DND-41 (cell line): ENCODE results near the gene SNX19.

Source experiments
- ATAC-seq: fragments of 200-7000 bp; cut with Tn5 transposase; 3 replicates; pipeline ENCODE4 v1.9.1; 2021; ENCODE audit warnings: low read depth; ENCODE audit not compliant: insufficient read depth
- DNase-seq: peaks from one replicate; pipeline ENCODE4 v3.0.0-alpha.2; 2020
- H2AFZ ChIP-seq: 2 replicates; pipeline ENCODE4 v1.6.0; 2012; ENCODE audit warnings: low read depth, low read length
- H3K27ac ChIP-seq: 2 replicates; pipeline ENCODE4 v1.5.1; 2012; ENCODE audit warnings: low read length, inconsistent platforms
- H3K27me3 ChIP-seq: fragments of 200-600 bp; sonication (generic); 2 replicates; pipeline ENCODE4 v1.6.0; 2012; ENCODE audit warnings: low read length, mild to moderate bottlenecking, inconsistent platforms; ENCODE audit not compliant: insufficient read depth, poor library complexity
- H3K36me3 ChIP-seq: 2 replicates; pipeline ENCODE4 v1.5.1; 2012; ENCODE audit warnings: low read length, inconsistent platforms; ENCODE audit not compliant: insufficient read depth
- H3K4me1 ChIP-seq: 2 replicates; pipeline ENCODE4 v1.5.1; 2012; ENCODE audit warnings: mild to moderate bottlenecking, low read length; ENCODE audit not compliant: insufficient read depth
- H3K4me2 ChIP-seq: 2 replicates; pipeline ENCODE4 v1.6.0; 2012; ENCODE audit warnings: mild to moderate bottlenecking, moderate library complexity, low read length, inconsistent platforms; ENCODE audit not compliant: insufficient read depth
- H3K4me3 ChIP-seq, 2 experiments: fragments of 200-600 bp in 1 of 2; shearing (Covaris generic) in 1 of 2; 2 replicates each; pipeline ENCODE4 v1.5.1; 2012 to 2016; ENCODE audit warnings: inconsistent platforms in 2 of 2, low read length in 2 of 2, mild to moderate bottlenecking in 2 of 2, low read depth in 1 of 2, moderate library complexity in 1 of 2
- H3K79me2 ChIP-seq: 2 replicates; pipeline ENCODE4 v1.6.0; 2012; ENCODE audit warnings: low read length, inconsistent platforms; ENCODE audit not compliant: insufficient read depth
- H3K9ac ChIP-seq: 2 replicates; pipeline ENCODE4 v1.6.0; 2012; ENCODE audit warnings: low read depth, mild to moderate bottlenecking, inconsistent platforms, low read length, moderate library complexity
- H3K9me3 ChIP-seq: 2 replicates; pipeline ENCODE4 v1.5.1; 2012; ENCODE audit warnings: low read length, moderate library complexity, mild to moderate bottlenecking, inconsistent platforms; ENCODE audit not compliant: insufficient read depth, severe bottlenecking
- H4K20me1 ChIP-seq: 2 replicates; pipeline ENCODE4 v1.6.0; 2012; ENCODE audit warnings: low read length; ENCODE audit not compliant: insufficient read depth
- CTCF ChIP-seq: IDR thresholded peaks from 2 replicates; pipeline ENCODE4 v1.5.1; 2012; ENCODE audit warnings: borderline replicate concordance, low read length, moderate library complexity, mild to moderate bottlenecking; ENCODE audit not compliant: poor library complexity, severe bottlenecking; ENCODE audit errors: extremely low read depth
- EZH2 ChIP-seq: IDR thresholded peaks from 3 replicates; pipeline ENCODE4 v1.6.1; 2012; ENCODE audit warnings: borderline replicate concordance, low read depth, mild to moderate bottlenecking, moderate library complexity, low read length, inconsistent platforms; ENCODE audit not compliant: severe bottlenecking

SNX19 gene

DNA sequence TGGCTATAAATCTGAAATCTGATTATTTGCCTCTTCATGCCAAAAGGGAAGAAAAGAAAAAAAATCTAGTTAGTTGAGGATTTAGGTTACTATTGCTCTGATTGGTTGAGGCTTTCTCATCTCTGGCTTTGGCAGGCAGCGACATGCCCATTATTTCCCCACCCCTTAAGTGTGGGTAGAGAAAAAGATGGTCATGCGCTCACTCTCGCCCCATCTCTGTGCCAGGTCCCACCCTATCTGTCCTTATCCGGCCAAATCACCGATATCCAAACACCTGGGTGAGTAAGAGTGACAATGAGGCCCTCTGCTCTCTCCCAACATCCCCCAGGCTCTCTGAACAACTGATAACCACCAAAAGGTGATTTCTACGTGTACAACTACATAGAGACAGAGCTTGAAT, 31.2 kb upstream of the SNX19 start:
- DNase-seq (no peak), ATAC-seq (no peak)
- Histone ChIP-seq H3K9ac (no peak overlapping the region), H2AFZ (no peak overlapping the region), H4K20me1 (no peaks in the 10 kb centered on the region), H3K4me3 (no peak overlapping the region), H3K79me2 (no peaks in the 10 kb centered on the region), H3K9me3 (no peaks in the 10 kb centered on the region), H3K36me3 (no peaks in the 10 kb centered on the region), H3K4me2 (no peak overlapping the region), H3K27me3 (peaks cover 3% of the 10 kb centered on the region), H3K27ac (no peak overlapping the region), H3K4me1 (no peaks in the 10 kb centered on the region)
- TF ChIP-seq EZH2 (no peak), CTCF (no peak)

- Histone ChIP-seq H3K79me2 (no peaks in the 10 kb centered on the region), H3K4me3 (no peak overlapping the region), H3K27ac (no peak overlapping the region), H3K4me2 (no peak overlapping the region), H3K36me3 (no peaks in the 10 kb centered on the region), H2AFZ (no peak overlapping the region), H3K4me1 (no peaks in the 10 kb centered on the region), H3K9me3 (no peaks in the 10 kb centered on the region), H3K9ac (no peak overlapping the region), H3K27me3 (peaks cover 3% of the 10 kb centered on the region), H4K20me1 (no peaks in the 10 kb centered on the region)
- TF ChIP-seq EZH2 (no peak), CTCF (no peak)
- no peak for ATAC-seq
- no peak for DNase-seq
These were observed 30.8 kb upstream of the SNX19 start for GRCh38 chr11:130947058-130947457.

- H2AFZ ChIP-seq, result no peak overlapping the region
- H4K20me1 ChIP-seq, result no peaks in the 10 kb centered on the region
- H3K4me2 ChIP-seq, result no peak overlapping the region
- no peaks in the 10 kb centered on the region for H3K79me2 ChIP-seq
- H3K9me3 ChIP-seq, result no peaks in the 10 kb centered on the region
- H3K27me3 ChIP-seq, result peaks cover 3% of the 10 kb centered on the region
- no peak overlapping the region for H3K9ac ChIP-seq
- H3K4me1 ChIP-seq, result no peaks in the 10 kb centered on the region
- no peak overlapping the region for H3K4me3 ChIP-seq
- TF ChIP-seq CTCF (no peak), EZH2 (no peak)
- ATAC-seq (no peak), DNase-seq (no peak)
- H3K27ac ChIP-seq, result no peak overlapping the region
- no peaks in the 10 kb centered on the region for H3K36me3 ChIP-seq
These were observed 29.6 kb upstream of the SNX19 start for GRCh38 chr11:130945896-130946295.

- Histone ChIP-seq H3K27ac (no peak overlapping the region), H3K4me1 (no peaks in the 10 kb centered on the region), H3K4me3 (no peak overlapping the region), H2AFZ (no peak overlapping the region), H4K20me1 (no peaks in the 10 kb centered on the region), H3K9ac (no peak overlapping the region), H3K27me3 (peaks cover 3% of the 10 kb centered on the region), H3K4me2 (no peak overlapping the region), H3K9me3 (no peaks in the 10 kb centered on the region), H3K79me2 (no peaks in the 10 kb centered on the region), H3K36me3 (no peaks in the 10 kb centered on the region)
- DNase-seq, result no peak
- TF ChIP-seq EZH2, result no peak
- no peak for TF ChIP-seq CTCF
- no peak for ATAC-seq
These were observed 24.4 kb upstream of the SNX19 start for GRCh38 chr11:130940706-130941105.
